Naive thymus-derived CD4-positive, alpha-beta T cell (primary cell): Measurements from ENCODE around the gene LONP1. TPM values are rescaled to one million over a fixed set of nuclear protein-coding genes. Genes with fewer than 3 reads are reported as not detected.
A peak's percentile ranks its signal among the peaks of the same experiment; 100 is the strongest.

ENCODE experiments used
- ATAC-seq: fragments of 150-1000 bp; cut with Tn5 transposase; 2 replicates; pipeline ENCODE4 v1.10.0; 2021; ENCODE audit warnings: mild to moderate bottlenecking, moderate library complexity
- CTCF ChIA-PET: fragments of 350-600 bp; sonication (Branson Sonifier 250); formaldehyde crosslinking; loops from one replicate; lab custom pipeline; 2021; ENCODE audit warnings: antibody characterized with exemption; lab: Charles Lee
- POLR2A ChIA-PET: fragments of 350-600 bp; sonication (Branson Sonifier 250); formaldehyde crosslinking; loops from one replicate; lab custom pipeline; 2021; ENCODE audit warnings: antibody characterized with exemption, inconsistent platforms; lab: Charles Lee
- DNase-seq, 9 donors: peaks; one replicate each; pipeline versions ENCODE4 v3.0.0 to v3.0.0-alpha.2; 2020 to 2022; ENCODE audit warnings: mixed read lengths in 1 of 9
- H3K27ac ChIP-seq: one replicate; pipeline ENCODE4 v1.7.0; 2013; ENCODE audit warnings: mild to moderate bottlenecking, low read depth, low read length, moderate library complexity
- H3K27me3 ChIP-seq, 2 donors: one replicate each; pipeline ENCODE4 v1.7.0; 2013; ENCODE audit warnings: low read length in 2 of 2, mild to moderate bottlenecking in 2 of 2, moderate library complexity in 2 of 2; ENCODE audit not compliant: control insufficient read depth in 2 of 2, insufficient read depth in 2 of 2
- H3K36me3 ChIP-seq, 3 experiments: 1 replicate in 2 of 3; 2 replicates in 1 of 3; pipeline ENCODE4 v1.7.0; 2013; ENCODE audit warnings: low read length in 3 of 3, mild to moderate bottlenecking in 3 of 3, moderate library complexity in 1 of 3; ENCODE audit not compliant: insufficient read depth in 3 of 3, control insufficient read depth in 2 of 3
- H3K4me1 ChIP-seq, 2 donors: one replicate each; pipeline ENCODE4 v1.7.0; 2013; ENCODE audit warnings: low read length in 2 of 2, mild to moderate bottlenecking in 2 of 2, moderate library complexity in 1 of 2; ENCODE audit not compliant: control insufficient read depth in 2 of 2, insufficient read depth in 2 of 2
- H3K4me3 ChIP-seq: 2 replicates; pipeline ENCODE4 v1.7.0; 2013; ENCODE audit warnings: mild to moderate bottlenecking, low read length
- H3K9me3 ChIP-seq, 3 experiments: 1 replicate in 2 of 3; 2 replicates in 1 of 3; pipeline ENCODE4 v1.7.0; 2013; ENCODE audit warnings: low read length in 3 of 3; ENCODE audit not compliant: control insufficient read depth in 2 of 3
- H3K27ac Mint-ChIP-seq, 9 donors: one replicate each; pipeline ENCODE4 v1.8.0; 2020 to 2022; ENCODE audit warnings: mixed read lengths in 9 of 9, mild to moderate bottlenecking in 8 of 9, moderate library complexity in 5 of 9, inconsistent platforms in 2 of 9
- H3K27me3 Mint-ChIP-seq, 5 donors: one replicate each; pipeline ENCODE4 v1.8.0; 2021 to 2022; ENCODE audit warnings: mixed read lengths in 5 of 5, mild to moderate bottlenecking in 1 of 5
- H3K36me3 Mint-ChIP-seq, 5 donors: one replicate each; pipeline ENCODE4 v1.8.0; 2020 to 2022; ENCODE audit warnings: mixed read lengths in 5 of 5, mild to moderate bottlenecking in 3 of 5, inconsistent platforms in 1 of 5
- H3K4me1 Mint-ChIP-seq, 7 donors: one replicate each; pipeline ENCODE4 v1.8.0; 2020 to 2022; ENCODE audit warnings: mixed read lengths in 7 of 7, mild to moderate bottlenecking in 3 of 7, inconsistent platforms in 1 of 7
- H3K4me3 Mint-ChIP-seq, 10 donors: one replicate each; pipeline ENCODE4 v1.8.0; 2020 to 2022; ENCODE audit warnings: mild to moderate bottlenecking in 10 of 10, mixed read lengths in 10 of 10, moderate library complexity in 6 of 10, inconsistent platforms in 2 of 10
- H3K9me3 Mint-ChIP-seq, 11 donors: one replicate each; pipeline ENCODE4 v1.8.0; 2020 to 2022; ENCODE audit warnings: mixed read lengths in 11 of 11, mild to moderate bottlenecking in 4 of 11, inconsistent platforms in 1 of 11, moderate library complexity in 1 of 11
- intact Hi-C, 2 donors: fragments of 100-400 bp; cut with micrococcal nuclease; formaldehyde crosslinking; loops; one replicate each; pipeline ENCODE4 v1.15.1; 2023
- polyA plus RNA-seq, 2 donors: library from polyadenylated mRNA; unstranded; fragments of 300-500 nt; fragmentation: Illumina TruSeq; gene quantifications; one replicate each; pipeline ENCODE4 v1.2.3, GENCODE V29; 2021
- total RNA-seq, 6 experiments: library from RNA in 5 of 6; stranded (reverse) in 5 of 6; gene quantifications; 1 replicate in 5 of 6; 2 replicates in 1 of 6; pipeline ENCODE4 v1.2.3 and lab custom pipeline; 2021 to 2026

The LONP1 gene
- total RNA-seq (100 to 1,000 TPM in 1 of 5 experiments, 10 to 100 TPM in 4; 62.8 to 102 (median 74.8) TPM), polyA plus RNA-seq (10 to 100 TPM; 20.0 to 60.0 TPM), total RNA-seq (lab: John Stamatoyannopoulos, UW) (106 reads per million, percentile 85 among the genes with 10 or more reads in this experiment)

GRCh38 chr19:5719961-5720790 is at the start of gene LONP1, which contains the start of gene CATSPERD:
Gene LONP1 (minus strand): TSS chr19:5720146. CDS start chr19:5720132, 14 bp downstream.
Gene CATSPERD (plus strand): TSS chr19:5720637. CDS start chr19:5720738, 101 bp downstream.
- Mint-ChIP-seq H3K4me1 (peaks cover 9 to 42% (median 29%) of the 10 kb centered on the region in 7 donors), H3K27ac (peak within 1 kb of the TSS; percentile 94 to 98 (median 95)), H3K36me3 (peaks cover 0 to 8% (median 3%) of the 10 kb centered on the region in 5 donors), H3K4me3 (peak within 1 kb of the TSS; percentile 87 to 96 (median 93)), H3K9me3 (peaks cover 0 to 7% (median 0%) of the 10 kb centered on the region in 11 donors), H3K27me3 (peaks cover 0 to 2% (median 0%) of the 10 kb centered on the region in 5 donors)
- Histone ChIP-seq H3K4me1 (peaks cover 12 to 16% of the 10 kb centered on the region in 2 donors), H3K27ac (peak within 1 kb of the TSS; percentile 97), H3K27me3 (no peaks in the 10 kb centered on the region), H3K9me3 (no peaks in the 10 kb centered on the region), H3K4me3 (peak within 1 kb of the TSS; percentile 86), H3K36me3 (peaks cover 0 to 14% (median 0%) of the 10 kb centered on the region in 3 experiments)
- ATAC-seq = peak; percentile 95
- CTCF ChIA-PET = interaction anchor here (0.6 to 1.5 kb wide), 7 partner anchors 31 to 690 kb away, joined by 3 to 10 read pairs (median 4); partner anchors contain the start of gene RPL36
- intact Hi-C loops = loop anchor here (1.0 to 10.0 kb wide), 13 partner anchors 30 to 1249 kb away; partner anchors contain the start of genes FEM1A (in 2 of the 2), MICOS13 (in 2 of the 2), RANBP3 (in 2 of the 2) and RPL36 (in 2 of the 2)
- POLR2A ChIA-PET = interaction anchor here (0.6 to 3.0 kb wide), 11 partner anchors 29 to 183 kb away, joined by 3 to 32 read pairs (median 10); partner anchors contain the start of genes DUS3L, NDUFA11, RPL36 and SAFB
- DNase-seq = peak; percentile 96 to 100 (median 98)

- H3K36me3 Mint-ChIP-seq = no peaks in the 10 kb centered on the region
- DNase-seq (no peak), ATAC-seq (no peak)
- no peaks in the 10 kb centered on the region for H3K4me1 Mint-ChIP-seq
- ChIA-PET POLR2A (no interaction called here), CTCF (no interaction called here)
- no peaks in the 10 kb centered on the region for H3K9me3 ChIP-seq
- H3K4me3 ChIP-seq = no peak overlapping the region
- no peak overlapping the region for H3K27ac ChIP-seq
- no peaks in the 10 kb centered on the region for H3K27me3 ChIP-seq
- H3K4me1 ChIP-seq = no peaks in the 10 kb centered on the region
- no peak overlapping the region for H3K4me3 Mint-ChIP-seq
- peaks cover 0 to under 1% (median 0%) of the 10 kb centered on the region in 11 donors for H3K9me3 Mint-ChIP-seq
- intact Hi-C loops = no loop called here
- no peaks in the 10 kb centered on the region for H3K36me3 ChIP-seq
- H3K27me3 Mint-ChIP-seq = peaks cover 0 to 5% (median 0%) of the 10 kb centered on the region in 5 donors
- no peak overlapping the region for H3K27ac Mint-ChIP-seq
These were observed 48.0 kb upstream of the LONP1 start for GRCh38 chr19:5767949-5768348.

GRCh38 chr19:5765220-5765619 is 45.3 kb upstream of the LONP1 start:
- DNase-seq (no peak), ATAC-seq (no peak)
- H3K9me3 ChIP-seq = no peaks in the 10 kb centered on the region

GRCh38 chr19:5762608-5763217 is 42.8 kb upstream of the LONP1 start:
- no peaks in the 10 kb centered on the region for H3K4me1 ChIP-seq
- ATAC-seq = no peak
- intact Hi-C loops = no loop called here
- H3K9me3 ChIP-seq = no peaks in the 10 kb centered on the region
- ChIA-PET POLR2A (no interaction called here), CTCF (no interaction called here)
- Mint-ChIP-seq H3K4me1 (peaks cover 0 to 2% (median 0%) of the 10 kb centered on the region in 7 donors), H3K27ac (no peak overlapping the region), H3K27me3 (peaks cover 0 to 16% (median 5%) of the 10 kb centered on the region in 5 donors), H3K9me3 (peaks cover 0 to 9% (median 0%) of the 10 kb centered on the region in 11 donors), H3K36me3 (no peaks in the 10 kb centered on the region), H3K4me3 (no peak overlapping the region)
- DNase-seq = no peak
- H3K27ac ChIP-seq = no peak overlapping the region
- H3K36me3 ChIP-seq = no peaks in the 10 kb centered on the region
- no peak overlapping the region for H3K4me3 ChIP-seq
- no peaks in the 10 kb centered on the region for H3K27me3 ChIP-seq

More at GRCh38 chr19:5765220-5765619, 45.3 kb upstream of the LONP1 start:
- Histone ChIP-seq H3K4me3 (no peak overlapping the region), H3K4me1 (no peaks in the 10 kb centered on the region), H3K36me3 (no peaks in the 10 kb centered on the region), H3K27ac (no peak overlapping the region), H3K27me3 (no peaks in the 10 kb centered on the region)
- intact Hi-C loops = no loop called here
- Mint-ChIP-seq H3K27ac (no peak overlapping the region), H3K36me3 (no peaks in the 10 kb centered on the region), H3K9me3 (peaks cover 0 to 9% (median 0%) of the 10 kb centered on the region in 11 donors), H3K27me3 (peaks cover 0 to 13% (median 5%) of the 10 kb centered on the region in 5 donors), H3K4me3 (no peak overlapping the region), H3K4me1 (peaks cover 0 to 1% (median 0%) of the 10 kb centered on the region in 7 donors)
- CTCF ChIA-PET = interaction anchor here (0.8 kb wide), 1 partner anchor 262 kb away, joined by 3 read pairs; no protein-coding TSS in a partner anchor
- POLR2A ChIA-PET = no interaction called here

GRCh38 chr19:5753743-5754142 is 33.8 kb upstream of the LONP1 start:
- Mint-ChIP-seq H3K4me1 (peaks cover 0 to 2% (median 0%) of the 10 kb centered on the region in 7 donors), H3K27ac (no peak overlapping the region), H3K4me3 (no peak overlapping the region)

GRCh38 chr19:5751709-5752108 is 31.8 kb upstream of the LONP1 start:
- CTCF ChIA-PET = no interaction called here
- intact Hi-C loops = no loop called here
- Mint-ChIP-seq H3K4me3 (no peak overlapping the region), H3K9me3 (no peaks in the 10 kb centered on the region), H3K27me3 (peaks cover 0 to 17% (median 0%) of the 10 kb centered on the region in 5 donors), H3K27ac (no peak overlapping the region), H3K4me1 (peaks cover 0 to 2% (median 0%) of the 10 kb centered on the region in 7 donors), H3K36me3 (no peaks in the 10 kb centered on the region)
- no peak for ATAC-seq
- no peaks in the 10 kb centered on the region for H3K36me3 ChIP-seq
- POLR2A ChIA-PET = no interaction called here
- H3K4me1 ChIP-seq = no peaks in the 10 kb centered on the region
- no peak for DNase-seq
- no peaks in the 10 kb centered on the region for H3K9me3 ChIP-seq
- no peaks in the 10 kb centered on the region for H3K27me3 ChIP-seq
- H3K27ac ChIP-seq = no peak overlapping the region
- H3K4me3 ChIP-seq = no peak overlapping the region

More at GRCh38 chr19:5753743-5754142, 33.8 kb upstream of the LONP1 start:
- ChIA-PET CTCF (interaction anchor here (0.7 kb wide), 1 partner anchor 57 kb away, joined by 4 read pairs; no protein-coding TSS in a partner anchor), POLR2A (no interaction called here)
- ATAC-seq (no peak), DNase-seq (no peak)
- H3K27me3 ChIP-seq = no peaks in the 10 kb centered on the region
- H3K27ac ChIP-seq = no peak overlapping the region
- H3K36me3 ChIP-seq = no peaks in the 10 kb centered on the region
- Mint-ChIP-seq H3K27me3 (peaks cover 0 to 22% (median 0%) of the 10 kb centered on the region in 5 donors), H3K36me3 (no peaks in the 10 kb centered on the region), H3K9me3 (no peaks in the 10 kb centered on the region)
- H3K4me3 ChIP-seq = no peak overlapping the region
- H3K4me1 ChIP-seq = no peaks in the 10 kb centered on the region
- intact Hi-C loops = no loop called here
- no peaks in the 10 kb centered on the region for H3K9me3 ChIP-seq
